VCaP (cell line): ENCODE results near the gene TRIOBP.
"Not testable (repeated sequence)": the region's sequence is repeated elsewhere in the genome, so short reads cannot be mapped to it uniquely, and the experiment has no call there.

Source experiments
- H3K27ac ChIP-seq: fragments of 450-650 bp; 2 replicates; pipeline ENCODE4 v1.5.1; 2017
- TF ChIP-seq, protein P1 (sequence below): fragments of 450-650 bp; conservative IDR thresholded peaks from 2 replicates; pipeline ENCODE4 v1.5.1; 2017; ENCODE audit warnings: mild to moderate bottlenecking, moderate library complexity

TRIOBP gene

DNA sequence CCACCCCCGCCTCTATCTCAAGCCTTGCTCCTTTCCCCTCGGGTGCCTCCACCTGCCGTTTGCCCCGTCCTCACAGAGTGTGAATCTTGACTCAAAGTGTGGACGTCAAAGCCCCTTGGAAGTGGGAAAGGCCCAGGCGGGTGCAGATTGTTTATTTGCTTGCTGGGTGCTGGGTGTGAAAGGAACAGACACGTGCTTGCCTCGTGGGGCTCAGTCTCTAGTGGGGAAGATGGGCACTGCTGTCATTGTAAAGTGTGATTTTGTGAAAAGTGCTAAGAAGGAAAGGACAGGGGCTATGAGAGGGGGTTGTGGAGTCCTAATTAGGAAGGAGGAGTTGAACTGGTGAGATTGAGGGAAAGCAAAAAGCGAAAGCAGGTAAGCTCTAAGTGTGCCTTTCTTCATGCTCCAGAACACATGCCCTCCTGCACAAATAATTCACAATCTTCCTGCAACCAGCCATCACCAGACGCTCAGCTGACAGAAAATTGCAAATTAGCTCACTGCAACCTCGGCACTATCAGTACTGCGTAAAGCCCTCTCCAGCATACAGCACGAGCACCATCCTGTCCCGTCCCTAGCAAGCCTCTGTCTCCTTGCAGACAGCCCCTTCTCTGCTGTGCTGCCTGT lies 101.1 kb downstream of the TRIOBP start:
- H3K27ac ChIP-seq, result no peak overlapping the region
- TF ChIP-seq, protein P1, sequence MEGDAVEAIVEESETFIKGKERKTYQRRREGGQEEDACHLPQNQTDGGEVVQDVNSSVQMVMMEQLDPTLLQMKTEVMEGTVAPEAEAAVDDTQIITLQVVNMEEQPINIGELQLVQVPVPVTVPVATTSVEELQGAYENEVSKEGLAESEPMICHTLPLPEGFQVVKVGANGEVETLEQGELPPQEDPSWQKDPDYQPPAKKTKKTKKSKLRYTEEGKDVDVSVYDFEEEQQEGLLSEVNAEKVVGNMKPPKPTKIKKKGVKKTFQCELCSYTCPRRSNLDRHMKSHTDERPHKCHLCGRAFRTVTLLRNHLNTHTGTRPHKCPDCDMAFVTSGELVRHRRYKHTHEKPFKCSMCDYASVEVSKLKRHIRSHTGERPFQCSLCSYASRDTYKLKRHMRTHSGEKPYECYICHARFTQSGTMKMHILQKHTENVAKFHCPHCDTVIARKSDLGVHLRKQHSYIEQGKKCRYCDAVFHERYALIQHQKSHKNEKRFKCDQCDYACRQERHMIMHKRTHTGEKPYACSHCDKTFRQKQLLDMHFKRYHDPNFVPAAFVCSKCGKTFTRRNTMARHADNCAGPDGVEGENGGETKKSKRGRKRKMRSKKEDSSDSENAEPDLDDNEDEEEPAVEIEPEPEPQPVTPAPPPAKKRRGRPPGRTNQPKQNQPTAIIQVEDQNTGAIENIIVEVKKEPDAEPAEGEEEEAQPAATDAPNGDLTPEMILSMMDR, result no peak

DNA sequence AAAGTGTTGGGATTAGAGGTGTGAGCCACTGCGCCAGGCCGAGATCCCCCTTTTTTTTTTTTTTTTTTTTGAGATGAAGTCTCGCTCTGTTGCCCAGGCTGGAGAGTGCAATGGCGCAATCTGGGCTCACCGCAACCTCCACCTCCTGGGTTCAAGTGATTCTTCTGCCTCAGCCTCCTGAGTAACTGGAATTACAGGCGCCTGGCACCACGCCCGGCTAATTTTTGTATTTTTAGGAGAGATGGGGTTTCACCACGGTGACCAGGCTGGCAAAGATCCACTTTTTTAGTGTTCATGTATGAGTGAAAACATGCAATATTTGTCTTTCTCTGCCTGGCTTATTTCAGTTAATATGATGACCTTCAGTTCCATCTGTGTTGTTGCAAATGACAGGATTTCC lies 103.1 kb downstream of the TRIOBP start:
- not testable (repeated sequence) for H3K27ac ChIP-seq

DNA sequence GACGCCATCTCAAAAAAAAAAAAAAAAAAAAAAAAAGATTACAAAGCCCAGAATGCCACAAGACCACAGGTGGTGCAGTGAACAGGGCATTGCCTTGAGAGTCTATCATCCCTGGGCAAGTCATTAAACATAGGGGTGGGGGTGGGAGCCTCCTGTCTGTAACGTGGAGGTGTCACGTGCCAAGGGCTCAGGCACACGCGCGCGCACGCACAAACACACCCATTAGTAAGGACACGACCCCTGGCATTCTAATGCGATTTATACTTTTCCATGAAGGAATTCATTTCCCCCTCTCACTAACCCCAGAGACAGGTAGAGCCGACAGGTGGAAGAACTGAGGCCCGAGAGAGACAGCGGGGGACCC lies 105.1 kb downstream of the TRIOBP start:
- peak overlapping the region; percentile 93 for H3K27ac ChIP-seq
- TF ChIP-seq, protein P1, result no peak

DNA sequence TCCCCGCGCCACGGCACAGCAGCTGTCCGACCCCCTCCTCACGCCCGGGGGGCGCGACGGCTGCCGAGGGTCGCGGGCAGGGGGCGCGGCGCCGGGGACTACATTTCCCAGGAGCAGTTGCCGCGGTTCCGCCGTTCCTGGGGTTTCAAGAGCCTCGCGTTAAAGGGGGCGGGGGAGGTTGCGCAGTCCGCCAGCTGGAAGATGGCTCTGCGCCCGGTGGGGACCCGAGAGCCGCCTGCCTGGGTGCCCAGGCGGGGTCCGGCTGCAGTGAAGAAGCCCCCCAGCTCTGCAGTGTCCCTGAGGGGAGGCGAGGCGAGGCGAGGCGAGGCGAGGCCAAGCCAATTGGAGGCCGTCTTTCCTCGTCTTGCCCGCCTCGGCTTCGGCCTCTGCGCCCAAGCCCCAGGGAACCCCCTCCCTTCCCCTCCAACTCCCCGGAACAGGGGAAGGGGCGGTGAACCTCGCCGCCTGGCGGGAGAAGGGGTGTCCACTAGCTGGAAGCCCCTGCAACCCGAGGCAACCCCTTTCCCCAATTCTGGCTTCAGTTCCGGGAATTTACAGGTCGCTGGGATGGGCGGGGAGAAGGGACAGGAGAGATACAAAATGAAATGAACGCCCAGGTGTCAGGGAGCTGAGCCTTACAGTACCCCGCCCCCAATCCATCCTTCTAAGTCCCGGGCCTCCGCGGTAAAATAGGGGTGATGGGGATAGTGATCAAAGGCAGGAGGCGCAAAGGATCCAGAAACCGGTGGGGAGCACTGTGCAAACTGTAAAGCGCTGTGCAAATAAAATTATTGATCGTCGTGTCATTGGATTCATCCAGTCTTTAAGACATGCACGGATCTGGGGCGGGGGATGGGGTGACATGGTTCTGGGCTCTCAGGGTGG lies 105.7 kb downstream of the TRIOBP start:
- H3K27ac ChIP-seq, result peak overlapping the region; percentile 93
- TF ChIP-seq, protein P1, result no peak

DNA sequence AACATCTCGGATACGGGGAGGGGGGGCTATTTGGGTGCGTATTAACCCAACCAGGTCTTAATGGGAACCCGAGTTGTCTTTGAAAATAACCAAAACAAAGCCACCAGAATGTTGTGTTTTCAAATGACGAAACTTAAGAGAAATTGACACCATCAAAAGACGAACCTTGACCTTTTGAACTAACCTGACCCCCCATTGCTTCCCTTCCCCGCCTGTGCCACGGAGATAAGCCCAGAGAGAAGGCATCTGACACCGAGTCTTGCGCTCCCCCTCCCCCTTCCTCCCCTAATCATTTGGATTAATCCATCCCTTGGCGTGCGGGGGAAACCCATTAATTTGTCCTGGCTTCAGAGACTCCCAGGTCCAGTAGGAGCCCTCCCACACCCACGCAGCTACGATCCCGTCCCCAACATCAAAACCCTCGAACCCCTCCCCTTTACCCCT lies 106.4 kb downstream of the TRIOBP start:
- H3K27ac ChIP-seq, result peak overlapping the region; percentile 93
- TF ChIP-seq, protein P1, result no peak

DNA sequence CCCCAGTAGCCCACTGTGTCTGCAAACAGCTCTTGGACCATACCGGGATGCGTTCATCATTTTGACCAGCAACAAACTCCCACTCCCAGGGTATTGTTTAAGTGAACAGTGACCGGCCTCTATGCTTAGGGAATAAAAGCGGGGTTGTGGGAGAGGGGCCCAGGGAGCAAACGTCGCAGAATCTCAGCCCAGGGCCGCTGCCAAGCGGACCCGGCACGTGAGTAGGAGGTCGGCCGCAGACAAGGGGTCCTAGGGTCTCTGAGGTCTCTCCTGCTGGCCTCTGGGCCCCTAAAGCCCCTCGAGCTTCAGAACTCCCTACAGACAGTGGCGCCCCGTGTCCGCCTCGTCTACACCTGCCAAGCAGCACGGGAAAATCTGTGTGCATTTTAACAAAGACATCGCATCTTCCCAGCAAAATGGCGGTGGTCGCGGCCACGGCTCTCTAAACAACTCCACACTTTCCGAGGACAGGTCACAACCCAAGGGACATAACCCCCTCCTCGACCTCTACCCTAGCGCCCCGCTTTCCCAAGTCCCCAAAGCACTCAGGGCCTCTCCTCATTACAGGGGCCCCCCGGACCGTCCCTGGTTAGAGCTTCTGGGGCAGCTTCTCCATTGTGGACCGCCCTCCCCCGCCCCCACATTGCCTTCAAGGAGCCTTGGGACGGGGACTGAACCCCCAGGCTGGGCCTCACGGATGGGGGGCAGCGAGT lies 106.9 kb downstream of the TRIOBP start:
- TF ChIP-seq, protein P1, result no peak
- peak overlapping the region; percentile 93 for H3K27ac ChIP-seq

DNA sequence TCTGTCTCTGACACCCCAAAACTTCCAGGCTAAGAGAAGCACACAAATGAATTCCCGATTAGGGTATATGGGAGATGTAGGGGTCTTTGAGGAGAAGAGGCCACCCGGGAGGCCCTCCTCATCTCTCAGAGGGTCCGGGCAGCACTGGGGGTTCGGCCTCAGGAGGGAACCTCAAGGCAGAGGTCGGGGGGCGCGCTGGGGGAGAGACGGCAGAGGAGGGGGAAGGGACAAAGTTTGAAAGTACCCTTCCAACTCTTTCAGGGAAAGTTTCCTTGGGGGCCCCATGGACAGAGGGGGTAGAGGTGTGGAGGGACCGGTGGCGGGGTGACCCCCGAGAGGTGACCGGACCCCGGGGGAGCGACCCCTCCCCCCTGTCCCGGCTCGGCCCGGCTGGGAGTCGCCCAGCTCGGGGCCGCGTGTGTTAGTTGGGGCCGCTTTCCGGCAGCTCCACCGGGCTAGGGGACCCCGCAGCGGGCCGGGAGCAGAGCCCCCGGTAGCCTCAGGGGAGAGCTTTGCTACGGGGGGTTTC lies 107.6 kb downstream of the TRIOBP start:
- peak overlapping the region; percentile 93 for H3K27ac ChIP-seq
- TF ChIP-seq, protein P1, result no peak
